Heart right ventricle (tissue), 16 donors: ENCODE data around the gene APOO. TPM values are rescaled to one million over a fixed set of nuclear protein-coding genes. Genes with fewer than 3 reads are reported as not detected.

Source experiments
- ATAC-seq, 8 donors: fragments of 200-7000 bp; cut with Tn5 transposase; one replicate each; pipeline ENCODE4 v1.9.1; 2020; ENCODE audit warnings: mild to moderate bottlenecking in 8 of 8, moderate library complexity in 8 of 8, moderate number of reproducible peaks in 1 of 8
- DNase-seq, 2 donors: peaks; one replicate each; pipeline ENCODE4 v3.0.0-alpha.2; 2020
- H3K27ac ChIP-seq, 10 donors: fragments of 200-600 bp; sonication (generic) in 2 of 10; one replicate each; pipeline versions ENCODE4 v1.5.0 to v1.8.0; 2020 to 2022; ENCODE audit warnings: mild to moderate bottlenecking in 3 of 10
- H3K27me3 ChIP-seq, 7 donors: fragments of 200-600 bp; one replicate each; pipeline ENCODE4 v1.8.0; 2021 to 2022; ENCODE audit warnings: mild to moderate bottlenecking in 2 of 7
- H3K36me3 ChIP-seq, 9 donors: fragments of 200-600 bp; sonication (generic) in 1 of 9; one replicate each; pipeline versions ENCODE4 v1.5.0 to v1.8.0; 2020 to 2022; ENCODE audit warnings: mild to moderate bottlenecking in 2 of 9
- H3K4me1 ChIP-seq, 9 donors: fragments of 200-600 bp; sonication (generic) in 1 of 9; one replicate each; pipeline versions ENCODE4 v1.5.0 to v1.8.0; 2020 to 2022; ENCODE audit warnings: mild to moderate bottlenecking in 4 of 9
- H3K4me3 ChIP-seq, 10 donors: fragments of 200-600 bp; sonication (generic) in 2 of 10; one replicate each; pipeline versions ENCODE4 v1.5.0 to v1.8.0; 2020 to 2022; ENCODE audit warnings: mild to moderate bottlenecking in 7 of 10, moderate library complexity in 2 of 10
- H3K9me3 ChIP-seq, 11 donors: fragments of 200-600 bp in 10 of 11; sonication (generic) in 2 of 11; one replicate each; pipeline versions ENCODE4 v1.5.0 to v1.8.0; 2013 to 2022; ENCODE audit warnings: mild to moderate bottlenecking in 2 of 11, control low read depth in 1 of 11, moderate library complexity in 1 of 11
- whole genome bisulfite sequencing, 2 donors: extraction: QIAGEN DNeasy Blood & Tissue Kit; methylation state at CpG; one replicate each; pipeline ENCODE4 v1.1.7; 2013; ENCODE audit warnings: inconsistent platforms in 1 of 2; 5-methylcytosine and 5-hydroxymethylcytosine counted together
- intact Hi-C, 10 donors: fragments of 100-400 bp; cut with DNase I; formaldehyde crosslinking; loops; one replicate each; pipeline versions ENCODE4 v1.11.1 to v1.14.2; 2022
- long read RNA-seq, 3 donors: library from polyadenylated mRNA; unstranded; transcript quantifications; one replicate each; pipeline ENCODE4 v2.0.0, GENCODE V29; 2020 to 2021
- polyA plus RNA-seq, 2 donors: library from polyadenylated mRNA; stranded (reverse); fragments of 200-250 nt; gene quantifications; one replicate each; pipeline ENCODE4 v1.2.3, GENCODE V29; 2013
- total RNA-seq, 10 donors: library from RNA; stranded (reverse); fragmentation: NEBNext Ultra II Directional in 3 of 10; extraction: Animal tissue kit (Norgen Biotek cat#: 25700) in 3 of 10; gene quantifications; one replicate each; pipeline versions ENCODE4 v1.2.1 to v1.2.4, GENCODE V29; 2021 to 2023
- TF ChIP-seq, protein P1 (sequence below), 9 donors: fragments of 200-600 bp; sonication (generic) in 2 of 9; IDR thresholded peaks; one replicate each; pipeline versions ENCODE4 v1.5.0 to v1.8.0; 2021 to 2022; ENCODE audit warnings: antibody characterized with exemption in 9 of 9, mild to moderate bottlenecking in 5 of 9, moderate library complexity in 1 of 9
- donor health status: Arrhythmogenic right ventricular cardiomyopathy.
- donor health status: ischemic (EF 13 %, LVEDD 7.1; RV severe dilation, severe dysfunction).
- donor health status: healthy with polysubstance abuse.
- donor health status: DM: no; HTN: yes; CAD: no.
- donor health status: DM: no; HTN: no; CAD: no.
- donor health status: ischemic (EF 25% LVEDD 6.9; RV normal size, moderate dysfunction).
- donor health status: ischemic (EF 25% LVEDD 5.7; RV mildly dilated, moderate dysfunction).
- donor health status: healthy.
- donor health status: DM: yes; HTN: yes; CAD: no.
- donor health status: Ischemic cardiomyopathy.
- donor health status: ischemic (EF 35%, LVEDD 5.7; RV mildly dilated, moderate dysfunction).
- donor health status: nonischemic (EF 11% LVEDD 7.7; RV severe dilation, severe dysfunction).
- donor health status: DM: yes; HTN: yes; CAD: no.
- donor health status: PGD.
- donor health status: ischemic (EF 29% LVEDD 5.4; RV normal size, mild dysfunction).
- donor health status: nonischemic (EF 23%, LVEDD 6.1; RV moderate dilation, normal function).

APOO gene
- total RNA-seq: 100 to 1,000 TPM in 7 of 10 donors, 10 to 100 TPM in 3; 73.5 to 132 (median 103) TPM
- polyA plus RNA-seq: 10 to 100 TPM; 60.9 to 64.9 TPM
- long read RNA-seq, donor 1, transcript APOO-201 (9 exons, 1,118 nt): major isoform, 29 of 43 reads
- long read RNA-seq, donor 1, partial matches to known transcripts: 1 of 43 reads
- long read RNA-seq, donor 1, other reads (novel, unspliced or antisense): 13 of 43 reads
- long read RNA-seq, donor 2, transcript APOO-201 (9 exons, 1,118 nt): major isoform, 38 of 64 reads
- long read RNA-seq, donor 2, partial matches to known transcripts: 5 of 64 reads
- long read RNA-seq, donor 2, other reads (novel, unspliced or antisense): 21 of 64 reads
- long read RNA-seq, donor 3, transcript APOO-201 (9 exons, 1,118 nt): major isoform, 26 of 40 reads
- long read RNA-seq, donor 3, partial matches to known transcripts: 0 of 40 reads
- long read RNA-seq, donor 3, other reads (novel, unspliced or antisense): 14 of 40 reads

- Histone ChIP-seq H3K4me1 (peaks cover 0 to 16% (median 2%) of the 10 kb centered on the region in 9 donors), H3K27me3 (peaks cover 0 to 26% (median 0%) of the 10 kb centered on the region in 7 donors), H3K9me3 (no peaks in the 10 kb centered on the region), H3K27ac (peak within 1 kb of the TSS; percentile 78 to 95 (median 88)), H3K4me3 (peak within 1 kb of the TSS; percentile 50 to 75 (median 65)), H3K36me3 (no peaks in the 10 kb centered on the region)
- peak; percentile 96 to 99 (median 98) for ATAC-seq
- TF ChIP-seq, protein P1, sequence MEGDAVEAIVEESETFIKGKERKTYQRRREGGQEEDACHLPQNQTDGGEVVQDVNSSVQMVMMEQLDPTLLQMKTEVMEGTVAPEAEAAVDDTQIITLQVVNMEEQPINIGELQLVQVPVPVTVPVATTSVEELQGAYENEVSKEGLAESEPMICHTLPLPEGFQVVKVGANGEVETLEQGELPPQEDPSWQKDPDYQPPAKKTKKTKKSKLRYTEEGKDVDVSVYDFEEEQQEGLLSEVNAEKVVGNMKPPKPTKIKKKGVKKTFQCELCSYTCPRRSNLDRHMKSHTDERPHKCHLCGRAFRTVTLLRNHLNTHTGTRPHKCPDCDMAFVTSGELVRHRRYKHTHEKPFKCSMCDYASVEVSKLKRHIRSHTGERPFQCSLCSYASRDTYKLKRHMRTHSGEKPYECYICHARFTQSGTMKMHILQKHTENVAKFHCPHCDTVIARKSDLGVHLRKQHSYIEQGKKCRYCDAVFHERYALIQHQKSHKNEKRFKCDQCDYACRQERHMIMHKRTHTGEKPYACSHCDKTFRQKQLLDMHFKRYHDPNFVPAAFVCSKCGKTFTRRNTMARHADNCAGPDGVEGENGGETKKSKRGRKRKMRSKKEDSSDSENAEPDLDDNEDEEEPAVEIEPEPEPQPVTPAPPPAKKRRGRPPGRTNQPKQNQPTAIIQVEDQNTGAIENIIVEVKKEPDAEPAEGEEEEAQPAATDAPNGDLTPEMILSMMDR (IDR thresholded peaks at IDR 0.05): peak; percentile 49 to 89 (median 74)
- intact Hi-C loops: loop anchor here (1.0 to 10.0 kb wide), 11 partner anchors 115 to 245 kb away; partner anchors contain the start of genes EIF2S3 (in 6 of the 10), KLHL15 (in 4 of the 10), ACOT9 (in 1 of the 10) and SAT1 (in 1 of the 10)
- peak; percentile 89 to 91 for DNase-seq
- WGBS, 2 donors: 0 to 1% methylated on average over 61 to 81 of the region's 81 CpGs
Observed at GRCh38 chrX:23907498-23908218, at the start of gene APOO, which contains the start of gene CXorf58. Gene APOO, minus strand, starts transcription at chrX:23907938. Its CDS starts 236 bp downstream, at chrX:23907702. Gene CXorf58, plus strand, starts transcription at chrX:23908006. Its CDS starts 2,297 bp downstream, at chrX:23910303.

DNA sequence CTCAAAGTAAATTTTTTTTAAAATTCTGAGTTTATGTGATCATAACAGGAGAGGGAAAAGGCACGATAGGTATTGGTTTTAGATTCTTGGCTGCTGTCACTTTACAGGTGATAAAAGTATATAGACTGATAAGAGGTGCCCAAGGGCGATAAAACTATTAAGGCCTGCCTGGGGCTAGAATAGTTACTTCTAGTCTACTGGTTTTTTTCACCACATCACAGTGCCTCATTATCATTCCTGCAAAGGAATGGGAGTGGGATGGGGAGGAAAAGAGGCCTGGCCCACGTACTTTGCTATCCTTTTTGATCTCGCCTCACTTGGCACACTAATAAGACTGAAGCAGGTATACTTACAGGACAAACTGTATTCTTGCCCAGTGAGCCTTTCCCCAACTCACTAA, 46.7 kb upstream of the APOO start:
- Histone ChIP-seq H3K4me1 (peaks cover 0 to 8% (median 0%) of the 10 kb centered on the region in 9 donors), H3K27me3 (peaks cover 0 to 62% (median 0%) of the 10 kb centered on the region in 7 donors), H3K9me3 (no peaks in the 10 kb centered on the region), H3K36me3 (no peaks in the 10 kb centered on the region), H3K27ac (no peak overlapping the region), H3K4me3 (no peak overlapping the region)
- intact Hi-C loops: no loop called here
- WGBS, 2 donors: 78 to 85% methylated on average over 4 of the region's 4 CpGs
- TF ChIP-seq, protein P1 (IDR thresholded peaks at IDR 0.05): no peak
- DNase-seq: no peak
- no peak for ATAC-seq

GRCh38 chrX:23953908-23954269, 46.2 kb upstream of the APOO start:
- Histone ChIP-seq H3K27me3 (peaks cover 0 to 58% (median 0%) of the 10 kb centered on the region in 7 donors), H3K4me1 (peaks cover 0 to 8% (median 0%) of the 10 kb centered on the region in 9 donors), H3K9me3 (no peaks in the 10 kb centered on the region), H3K36me3 (no peaks in the 10 kb centered on the region), H3K4me3 (no peak overlapping the region), H3K27ac (peak overlapping the region in 1 of 10 donors; percentile 64)
- WGBS, 2 donors: 94 to 98% methylated on average over 11 of the region's 11 CpGs
- intact Hi-C loops: no loop called here
- TF ChIP-seq, protein P1 (IDR thresholded peaks at IDR 0.05): no peak
- DNase-seq (no peak), ATAC-seq (no peak)
